ENCODE results near the gene SEMA6B.
A peak's percentile ranks its signal among the peaks of the same experiment; 100 is the strongest.
"Not testable (repeated sequence)": the region's sequence is repeated elsewhere in the genome, so short reads cannot be mapped to it uniquely, and the experiment has no call there.

The SEMA6B gene

GRCh38 chr19:4559569-4559968 lies at the start of gene SEMA6B:
Gene SEMA6B, minus strand, starts transcription at chr19:4559684. Its CDS starts 1,227 bp downstream, at chr19:4558457.
- no peak for DNase-seq (ENCODE audit: low spot score)

GRCh38 chr19:4606921-4607678 lies 47.6 kb upstream of the SEMA6B start:
- DNase-seq (ENCODE audit: low spot score) = no peak

- no peak for DNase-seq (ENCODE audit: low spot score)
Observed at GRCh38 chr19:4606181-4606580, 46.7 kb upstream of the SEMA6B start.

GRCh38 chr19:4604912-4605311 lies 45.4 kb upstream of the SEMA6B start:
- DNase-seq (ENCODE audit: low spot score) = no peak

- no peak for DNase-seq (ENCODE audit: low spot score)
Observed at GRCh38 chr19:4602915-4603314, 43.4 kb upstream of the SEMA6B start.

GRCh38 chr19:4602173-4602788 lies 42.8 kb upstream of the SEMA6B start:
- no peak for DNase-seq (ENCODE audit: low spot score)

- DNase-seq (ENCODE audit: low spot score) = no peak
Observed at GRCh38 chr19:4600893-4601292, 41.4 kb upstream of the SEMA6B start.

GRCh38 chr19:4600082-4600481 lies 40.6 kb upstream of the SEMA6B start:
- DNase-seq (ENCODE audit: low spot score) = no peak

GRCh38 chr19:4598712-4599111 lies 39.2 kb upstream of the SEMA6B start:
- no peak for DNase-seq (ENCODE audit: low spot score)

- peak; percentile 51 for DNase-seq (ENCODE audit: low spot score)
Observed at GRCh38 chr19:4597975-4598671, 38.6 kb upstream of the SEMA6B start.

GRCh38 chr19:4597278-4597974 lies 37.9 kb upstream of the SEMA6B start:
- DNase-seq (ENCODE audit: low spot score) = no peak

- DNase-seq (ENCODE audit: low spot score) = no peak
Observed at GRCh38 chr19:4596033-4596904, 36.8 kb upstream of the SEMA6B start.

GRCh38 chr19:4595158-4595557 lies 35.7 kb upstream of the SEMA6B start:
- not testable (repeated sequence) for DNase-seq (ENCODE audit: low spot score)

- DNase-seq (ENCODE audit: low spot score) = no peak
Observed at GRCh38 chr19:4594201-4594600, 34.7 kb upstream of the SEMA6B start.

GRCh38 chr19:4593409-4593851 lies 33.9 kb upstream of the SEMA6B start:
- no peak for DNase-seq (ENCODE audit: low spot score)

GRCh38 chr19:4592445-4592844 lies 33.0 kb upstream of the SEMA6B start:
- no peak for DNase-seq (ENCODE audit: low spot score)

GRCh38 chr19:4591320-4591719 lies 31.8 kb upstream of the SEMA6B start:
- no peak for DNase-seq (ENCODE audit: low spot score)

GRCh38 chr19:4590559-4590958 lies 31.1 kb upstream of the SEMA6B start:
- DNase-seq (ENCODE audit: low spot score) = no peak

- no peak for DNase-seq (ENCODE audit: low spot score)
Observed at GRCh38 chr19:4589579-4590410, 30.3 kb upstream of the SEMA6B start.

GRCh38 chr19:4588291-4588761 lies 28.8 kb upstream of the SEMA6B start:
- no peak for DNase-seq (ENCODE audit: low spot score)

All from SW480 (cell line).